Measurements from ENCODE around the gene UBE2U.

UBE2U gene

GRCh38 chr1:64293820-64294219 lies 90.4 kb downstream of the UBE2U start:
- TF ChIP-seq CREB1 (IDR thresholded peaks at IDR 0.05; ENCODE audit: low read depth): no peak
- TF ChIP-seq, protein P1, sequence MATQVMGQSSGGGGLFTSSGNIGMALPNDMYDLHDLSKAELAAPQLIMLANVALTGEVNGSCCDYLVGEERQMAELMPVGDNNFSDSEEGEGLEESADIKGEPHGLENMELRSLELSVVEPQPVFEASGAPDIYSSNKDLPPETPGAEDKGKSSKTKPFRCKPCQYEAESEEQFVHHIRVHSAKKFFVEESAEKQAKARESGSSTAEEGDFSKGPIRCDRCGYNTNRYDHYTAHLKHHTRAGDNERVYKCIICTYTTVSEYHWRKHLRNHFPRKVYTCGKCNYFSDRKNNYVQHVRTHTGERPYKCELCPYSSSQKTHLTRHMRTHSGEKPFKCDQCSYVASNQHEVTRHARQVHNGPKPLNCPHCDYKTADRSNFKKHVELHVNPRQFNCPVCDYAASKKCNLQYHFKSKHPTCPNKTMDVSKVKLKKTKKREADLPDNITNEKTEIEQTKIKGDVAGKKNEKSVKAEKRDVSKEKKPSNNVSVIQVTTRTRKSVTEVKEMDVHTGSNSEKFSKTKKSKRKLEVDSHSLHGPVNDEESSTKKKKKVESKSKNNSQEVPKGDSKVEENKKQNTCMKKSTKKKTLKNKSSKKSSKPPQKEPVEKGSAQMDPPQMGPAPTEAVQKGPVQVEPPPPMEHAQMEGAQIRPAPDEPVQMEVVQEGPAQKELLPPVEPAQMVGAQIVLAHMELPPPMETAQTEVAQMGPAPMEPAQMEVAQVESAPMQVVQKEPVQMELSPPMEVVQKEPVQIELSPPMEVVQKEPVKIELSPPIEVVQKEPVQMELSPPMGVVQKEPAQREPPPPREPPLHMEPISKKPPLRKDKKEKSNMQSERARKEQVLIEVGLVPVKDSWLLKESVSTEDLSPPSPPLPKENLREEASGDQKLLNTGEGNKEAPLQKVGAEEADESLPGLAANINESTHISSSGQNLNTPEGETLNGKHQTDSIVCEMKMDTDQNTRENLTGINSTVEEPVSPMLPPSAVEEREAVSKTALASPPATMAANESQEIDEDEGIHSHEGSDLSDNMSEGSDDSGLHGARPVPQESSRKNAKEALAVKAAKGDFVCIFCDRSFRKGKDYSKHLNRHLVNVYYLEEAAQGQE (IDR thresholded peaks at IDR 0.05; ENCODE audit: low read depth): no peak
- no peak for TF ChIP-seq RAD21 (IDR thresholded peaks at IDR 0.05; ENCODE audit: low read depth)
- TF ChIP-seq NFIC (IDR thresholded peaks at IDR 0.05): no peak
- no peak for TF ChIP-seq TEAD4 (IDR thresholded peaks at IDR 0.05)
- no peak for TF ChIP-seq YY1 (IDR thresholded peaks at IDR 0.05; ENCODE audit: low read depth)
- no peak for TF ChIP-seq EGR1 (IDR thresholded peaks at IDR 0.05)
- no peak for TF ChIP-seq EP300 (IDR thresholded peaks at IDR 0.05; ENCODE audit: borderline replicate concordance)
- TF ChIP-seq MAX (IDR thresholded peaks at IDR 0.05): no peak
- TF ChIP-seq, protein P2, sequence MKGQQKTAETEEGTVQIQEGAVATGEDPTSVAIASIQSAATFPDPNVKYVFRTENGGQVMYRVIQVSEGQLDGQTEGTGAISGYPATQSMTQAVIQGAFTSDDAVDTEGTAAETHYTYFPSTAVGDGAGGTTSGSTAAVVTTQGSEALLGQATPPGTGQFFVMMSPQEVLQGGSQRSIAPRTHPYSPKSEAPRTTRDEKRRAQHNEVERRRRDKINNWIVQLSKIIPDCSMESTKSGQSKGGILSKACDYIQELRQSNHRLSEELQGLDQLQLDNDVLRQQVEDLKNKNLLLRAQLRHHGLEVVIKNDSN (IDR thresholded peaks at IDR 0.05): no peak
- no peak for TF ChIP-seq CEBPB (IDR thresholded peaks at IDR 0.05)
- no peak for TF ChIP-seq ZBTB7A (IDR thresholded peaks at IDR 0.05; ENCODE audit: low read depth)
- TF ChIP-seq TCF12 (IDR thresholded peaks at IDR 0.05; ENCODE audit: low read depth): no peak

DNA sequence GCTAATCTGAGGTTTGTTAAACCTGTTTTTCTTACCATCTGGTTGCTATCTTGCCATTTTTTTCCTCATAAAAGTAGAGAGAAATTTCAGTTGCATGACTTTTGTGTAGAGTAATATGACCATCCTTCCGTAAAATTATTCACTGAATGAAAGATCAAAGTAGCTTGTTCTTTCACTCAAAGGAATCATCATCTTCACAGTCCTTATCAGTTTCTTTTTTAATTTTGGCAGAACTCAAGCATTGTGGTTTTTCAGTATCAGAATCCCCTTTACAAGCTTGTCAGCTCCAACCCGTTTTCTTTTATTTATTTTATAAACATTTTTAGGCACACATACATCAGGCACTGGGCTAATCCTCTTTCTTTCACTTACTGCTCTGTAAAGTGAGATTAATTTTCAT lies 91.7 kb downstream of the UBE2U start:
- TF ChIP-seq EP300 (IDR thresholded peaks at IDR 0.05; ENCODE audit: borderline replicate concordance) (no peak), CEBPB (IDR thresholded peaks at IDR 0.05) (no peak), FOXM1 (IDR thresholded peaks at IDR 0.05; ENCODE audit: borderline replicate concordance, low read depth) (no peak)

GRCh38 chr1:64295561-64295960 lies 92.1 kb downstream of the UBE2U start:
- TF ChIP-seq ZBTB7A (IDR thresholded peaks at IDR 0.05; ENCODE audit: low read depth): no peak
- no peak for TF ChIP-seq RAD21 (IDR thresholded peaks at IDR 0.05; ENCODE audit: low read depth)
- no peak for TF ChIP-seq MAX (IDR thresholded peaks at IDR 0.05)

GRCh38 chr1:64296459-64296858 lies 93.0 kb downstream of the UBE2U start:
- no peak for TF ChIP-seq FOXM1 (IDR thresholded peaks at IDR 0.05; ENCODE audit: borderline replicate concordance, low read depth)
- no peak for TF ChIP-seq TEAD4 (IDR thresholded peaks at IDR 0.05)
- TF ChIP-seq ZBTB7A (IDR thresholded peaks at IDR 0.05; ENCODE audit: low read depth): no peak
- TF ChIP-seq TAF1 (IDR thresholded peaks at IDR 0.05; ENCODE audit: low read depth): no peak
- no peak for TF ChIP-seq YY1 (IDR thresholded peaks at IDR 0.05; ENCODE audit: low read depth)
- TF ChIP-seq EP300 (IDR thresholded peaks at IDR 0.05; ENCODE audit: borderline replicate concordance): no peak
- TF ChIP-seq RAD21 (IDR thresholded peaks at IDR 0.05; ENCODE audit: low read depth): no peak
- TF ChIP-seq MAX (IDR thresholded peaks at IDR 0.05): no peak

DNA sequence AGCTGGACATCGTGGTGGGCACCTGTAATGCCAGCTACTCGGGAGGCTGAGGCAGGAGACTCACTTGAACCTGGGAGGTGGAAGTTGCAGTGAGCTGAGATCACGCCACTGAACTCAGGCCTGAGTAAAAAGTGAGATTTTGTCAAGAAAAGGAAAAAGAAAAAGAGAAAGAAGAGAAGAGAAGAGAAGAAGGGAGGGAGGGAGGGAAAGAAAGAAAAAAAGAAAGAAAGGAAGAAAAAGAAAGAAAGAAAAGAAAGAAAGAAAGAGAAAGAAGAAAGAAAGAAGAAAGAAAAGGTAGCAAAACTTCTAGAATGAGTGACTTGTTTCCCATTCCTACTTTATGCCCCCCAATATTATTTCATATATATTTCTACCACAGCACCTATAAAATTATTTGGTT lies 98.8 kb downstream of the UBE2U start:
- TF ChIP-seq NFIC (IDR thresholded peaks at IDR 0.05): no peak

GRCh38 chr1:64302971-64303370 lies 99.5 kb downstream of the UBE2U start:
- TF ChIP-seq, protein P1 (IDR thresholded peaks at IDR 0.05; ENCODE audit: low read depth): no peak
- no peak for TF ChIP-seq ZBTB7A (IDR thresholded peaks at IDR 0.05; ENCODE audit: low read depth)
- TF ChIP-seq EGR1 (IDR thresholded peaks at IDR 0.05): no peak
- TF ChIP-seq TCF12 (IDR thresholded peaks at IDR 0.05; ENCODE audit: low read depth): no peak
- no peak for TF ChIP-seq YY1 (IDR thresholded peaks at IDR 0.05; ENCODE audit: low read depth)
- no peak for TF ChIP-seq FOXM1 (IDR thresholded peaks at IDR 0.05; ENCODE audit: borderline replicate concordance, low read depth)
- no peak for TF ChIP-seq TAF1 (IDR thresholded peaks at IDR 0.05; ENCODE audit: low read depth)
- TF ChIP-seq MAX (IDR thresholded peaks at IDR 0.05): no peak
- TF ChIP-seq EP300 (IDR thresholded peaks at IDR 0.05; ENCODE audit: borderline replicate concordance): no peak
- TF ChIP-seq, protein P2 (IDR thresholded peaks at IDR 0.05): no peak
- no peak for TF ChIP-seq NFIC (IDR thresholded peaks at IDR 0.05)
- no peak for TF ChIP-seq CREB1 (IDR thresholded peaks at IDR 0.05; ENCODE audit: low read depth)
- no peak for TF ChIP-seq RAD21 (IDR thresholded peaks at IDR 0.05; ENCODE audit: low read depth)
- no peak for TF ChIP-seq CEBPB (IDR thresholded peaks at IDR 0.05)
- TF ChIP-seq TEAD4 (IDR thresholded peaks at IDR 0.05): no peak
